Spleen (tissue), 7 donors: ENCODE measurements around the gene MAJIN.
A peak's percentile ranks its signal among the peaks of the same experiment; 100 is the strongest.

ENCODE experiments used
- POLR2A ChIP-seq, 3 donors: fragments of 450-650 bp; IDR thresholded peaks; one replicate each; pipeline ENCODE4 v1.5.1; 2017; ENCODE audit warnings: antibody characterized with exemption in 3 of 3, mild to moderate bottlenecking in 1 of 3
- POLR2AphosphoS5 ChIP-seq, 3 donors: sonication (generic); formaldehyde crosslinking; IDR thresholded peaks; one replicate each; pipeline ENCODE4 v1.5.1; 2017; ENCODE audit warnings: antibody characterized with exemption in 3 of 3
- TF ChIP-seq, protein P1 (sequence below), 11 experiments: fragments of 200-600 bp in 7 of 11; fragments of 450-650 bp in 4 of 11; sonication (generic) in 4 of 11; IDR thresholded peaks in 8 of 11; conservative IDR thresholded peaks in 3 of 11; 1 replicate in 7 of 11; 2 replicates in 4 of 11; pipeline versions ENCODE4 v1.4.0 to v1.8.0; 2016 to 2021; ENCODE audit warnings: antibody characterized with exemption in 11 of 11, inconsistent platforms in 4 of 11, mild to moderate bottlenecking in 1 of 11
- donor health status: DM: no; HTN: no; CAD: no; lungs with moderate emphysema.
- donor health status: DM: no; HTN: no; CAD: no.
- donor health status: DM: no; HTN: no; CAD: no.

GRCh38 chr11:64902102-64902900, 69.6 kb downstream of the MAJIN start:
- TF ChIP-seq, protein P1, sequence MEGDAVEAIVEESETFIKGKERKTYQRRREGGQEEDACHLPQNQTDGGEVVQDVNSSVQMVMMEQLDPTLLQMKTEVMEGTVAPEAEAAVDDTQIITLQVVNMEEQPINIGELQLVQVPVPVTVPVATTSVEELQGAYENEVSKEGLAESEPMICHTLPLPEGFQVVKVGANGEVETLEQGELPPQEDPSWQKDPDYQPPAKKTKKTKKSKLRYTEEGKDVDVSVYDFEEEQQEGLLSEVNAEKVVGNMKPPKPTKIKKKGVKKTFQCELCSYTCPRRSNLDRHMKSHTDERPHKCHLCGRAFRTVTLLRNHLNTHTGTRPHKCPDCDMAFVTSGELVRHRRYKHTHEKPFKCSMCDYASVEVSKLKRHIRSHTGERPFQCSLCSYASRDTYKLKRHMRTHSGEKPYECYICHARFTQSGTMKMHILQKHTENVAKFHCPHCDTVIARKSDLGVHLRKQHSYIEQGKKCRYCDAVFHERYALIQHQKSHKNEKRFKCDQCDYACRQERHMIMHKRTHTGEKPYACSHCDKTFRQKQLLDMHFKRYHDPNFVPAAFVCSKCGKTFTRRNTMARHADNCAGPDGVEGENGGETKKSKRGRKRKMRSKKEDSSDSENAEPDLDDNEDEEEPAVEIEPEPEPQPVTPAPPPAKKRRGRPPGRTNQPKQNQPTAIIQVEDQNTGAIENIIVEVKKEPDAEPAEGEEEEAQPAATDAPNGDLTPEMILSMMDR (IDR thresholded peaks at IDR 0.05 in 8 of 11, conservative IDR thresholded peaks at IDR 0.05 in 3 of 11): no peak
- TF ChIP-seq POLR2A (IDR thresholded peaks at IDR 0.05): no peak
- peak in 1 of 3 donors; percentile 41 for TF ChIP-seq POLR2AphosphoS5 (IDR thresholded peaks at IDR 0.05)
